NCI-H510A (cell line): ENCODE data around the gene MR1.
"Not testable (repeated sequence)": the region's sequence is repeated elsewhere in the genome, so short reads cannot be mapped to it uniquely, and the experiment has no call there.

ENCODE experiments used
- DNase-seq: peaks from one replicate; lab custom pipeline; 2025; lab: John Stamatoyannopoulos, UW

The MR1 gene

DNA sequence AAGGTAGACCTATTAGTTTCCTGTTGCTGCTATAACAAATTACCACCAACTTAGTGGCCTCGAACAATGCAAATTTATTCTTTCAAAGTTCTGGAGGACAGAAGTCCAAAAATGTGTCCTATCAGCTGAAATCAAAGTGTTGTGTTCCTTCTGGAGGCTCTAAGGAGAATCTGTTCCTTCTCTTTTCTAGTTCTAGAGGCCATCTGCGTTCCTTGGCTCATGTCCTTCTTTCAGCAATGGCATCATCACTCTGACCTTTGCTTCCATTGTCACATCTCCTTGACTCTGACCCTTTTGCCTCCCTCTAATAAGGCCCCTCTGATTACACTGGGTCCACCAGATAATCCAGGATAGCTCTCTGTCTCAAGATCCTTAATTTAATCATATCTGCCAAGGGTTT lies 1.2 kb upstream of the MR1 start:
- DNase-seq, result no peak

DNA sequence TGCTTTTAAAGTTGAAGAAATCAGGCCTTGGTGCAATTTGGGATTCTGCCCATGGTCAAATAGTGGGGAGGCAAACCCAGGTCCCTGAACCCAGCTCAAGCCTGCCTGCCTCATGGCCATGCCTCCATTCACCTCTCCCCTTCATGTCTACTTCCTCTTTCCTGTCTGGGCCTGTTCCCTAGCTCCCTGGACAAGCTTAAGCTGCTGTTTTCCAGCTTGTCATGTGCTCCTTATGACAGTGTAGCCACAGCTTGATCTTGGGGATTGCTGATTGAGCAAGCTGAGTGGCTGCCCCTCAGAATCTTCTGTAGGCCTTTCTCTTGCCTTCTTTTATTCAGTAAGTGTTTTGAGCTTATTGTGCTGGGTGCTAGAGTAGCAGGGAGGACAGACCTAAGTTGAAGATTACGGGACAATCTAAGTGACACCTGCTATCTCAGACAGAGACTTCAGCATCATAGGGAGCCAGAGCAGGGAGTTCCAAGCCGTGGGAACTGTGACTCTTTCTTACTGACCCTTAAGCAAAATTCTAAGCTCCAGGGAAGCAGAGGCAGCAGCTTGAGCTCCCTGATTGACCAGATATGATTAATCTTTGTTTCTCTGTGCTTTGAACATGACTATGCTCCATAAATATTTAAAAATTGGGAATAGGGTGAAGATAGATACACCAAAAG lies 520 bp upstream of the MR1 start:
- DNase-seq, result no peak

DNA sequence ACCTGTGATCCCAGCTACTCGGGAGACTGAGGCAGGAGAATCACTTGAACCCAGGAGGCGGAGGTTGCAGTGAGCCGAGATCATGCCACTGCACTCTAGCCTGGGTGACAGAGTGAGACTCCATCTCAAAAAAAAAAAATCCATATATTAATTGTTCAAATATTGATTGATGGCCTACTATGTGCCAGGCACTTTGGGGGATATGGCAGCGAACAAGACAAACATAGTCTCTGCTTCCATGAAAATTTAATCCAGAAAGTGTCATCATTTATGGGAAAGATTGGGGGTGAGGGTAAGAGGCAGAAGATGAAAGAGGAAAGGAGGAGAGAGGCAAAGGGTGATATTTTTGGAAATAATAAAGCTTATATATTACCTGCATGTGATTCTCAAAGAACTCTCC lies 1.4 kb downstream of the MR1 start:
- DNase-seq, result not testable (repeated sequence)

DNA sequence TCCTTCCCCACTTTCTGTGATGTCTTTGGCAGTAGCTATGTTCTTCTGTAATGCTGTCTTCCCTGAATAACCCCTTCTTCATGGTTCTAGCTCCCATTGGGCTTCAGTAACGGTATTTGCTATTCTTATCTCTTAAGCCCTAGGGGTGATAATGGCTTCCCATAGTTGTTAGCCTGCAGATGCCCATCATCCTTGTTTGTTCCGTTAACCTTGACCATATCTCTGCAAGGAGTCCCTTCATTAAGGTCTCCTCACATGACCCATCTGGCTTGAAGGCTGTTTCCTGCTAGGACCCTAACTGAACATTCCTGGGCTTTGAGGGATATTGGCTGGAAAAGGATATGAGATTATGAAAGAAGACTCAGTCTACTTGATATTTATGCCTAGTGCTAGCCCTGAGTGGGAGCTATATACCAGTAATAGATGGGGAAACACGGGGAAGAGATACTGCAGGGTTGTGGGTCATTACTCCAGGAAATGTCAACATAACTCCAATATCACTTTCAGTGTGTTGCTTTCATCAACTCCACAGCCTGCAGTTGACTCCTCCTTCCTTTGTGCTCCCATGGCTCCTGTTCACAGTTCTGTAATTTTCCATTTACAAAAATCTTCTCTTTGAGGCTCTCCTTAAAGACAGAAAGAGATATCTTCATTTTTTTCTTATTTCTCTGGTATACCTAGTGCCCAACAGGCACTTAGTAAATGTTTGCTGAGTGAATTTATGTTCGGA lies 2.5 kb downstream of the MR1 start:
- no peak for DNase-seq

DNA sequence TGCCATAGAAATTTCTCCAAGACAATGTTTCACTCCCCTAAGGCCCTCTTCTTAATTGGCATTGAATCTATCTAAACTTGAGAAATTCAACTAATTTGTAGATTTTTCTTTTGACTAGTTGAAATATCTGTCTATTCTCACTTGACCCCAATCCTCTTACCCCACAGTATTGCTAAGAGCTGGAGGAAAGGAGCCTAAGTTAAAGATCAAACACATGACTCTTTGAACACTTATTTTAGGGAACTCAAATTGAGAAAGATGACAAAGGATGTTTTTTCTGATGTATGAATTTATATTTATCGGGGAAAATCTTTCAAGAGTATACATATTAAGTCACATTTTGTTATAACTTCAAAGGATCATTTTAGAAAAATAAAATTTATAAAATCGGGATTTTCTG lies 3.6 kb downstream of the MR1 start:
- no peak for DNase-seq

DNA sequence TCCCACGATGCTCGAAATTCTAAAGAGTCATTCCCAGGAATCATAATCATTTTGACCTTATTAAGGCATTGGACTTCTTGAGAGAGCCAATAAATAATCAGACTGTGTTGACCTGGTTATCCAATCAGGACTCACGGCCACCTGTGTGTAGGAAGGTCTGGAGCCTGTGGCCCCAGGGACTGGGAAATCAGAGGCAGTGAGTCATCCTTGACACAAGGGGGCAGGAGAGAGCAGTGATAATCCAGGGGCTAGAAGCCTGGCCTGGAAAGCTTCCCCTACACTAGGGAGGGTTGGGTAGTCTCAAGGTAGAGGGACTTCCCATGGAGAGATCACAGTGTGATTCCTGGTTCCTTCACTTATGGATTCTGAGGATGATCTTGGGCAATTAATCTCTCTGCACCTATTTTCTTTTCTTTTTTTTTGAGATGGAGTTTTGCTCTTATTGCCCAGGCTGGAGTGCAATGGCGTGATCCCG lies 4.7 kb downstream of the MR1 start:
- DNase-seq, result no peak

DNA sequence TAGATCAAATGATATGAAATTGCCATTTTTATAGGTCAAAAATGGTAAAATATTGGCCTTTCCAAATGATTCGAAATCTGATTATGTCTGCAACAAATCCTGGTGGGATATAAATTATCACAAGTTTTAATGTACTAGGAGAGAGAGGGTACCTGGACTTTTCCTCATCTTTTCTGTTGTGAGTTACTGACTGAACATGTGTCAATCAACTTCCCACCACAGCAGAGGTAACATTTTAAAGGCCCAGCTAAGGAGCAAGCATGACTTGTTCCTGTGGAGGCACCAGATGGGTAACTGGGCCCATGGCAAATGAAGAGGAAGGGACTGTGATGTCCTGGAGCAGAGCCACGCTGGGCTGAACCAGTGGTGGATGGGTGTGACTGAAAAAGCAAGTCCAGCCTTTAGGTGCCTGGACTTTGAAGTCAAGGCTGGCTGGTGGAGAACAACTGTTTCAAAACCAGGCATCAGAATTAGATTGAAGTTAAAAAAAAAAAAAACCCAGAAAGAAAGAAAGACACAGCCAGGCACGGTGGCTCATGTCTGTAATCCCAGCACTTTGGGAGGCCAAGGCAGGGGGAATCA lies 6.6 kb downstream of the MR1 start:
- DNase-seq, result no peak

DNA sequence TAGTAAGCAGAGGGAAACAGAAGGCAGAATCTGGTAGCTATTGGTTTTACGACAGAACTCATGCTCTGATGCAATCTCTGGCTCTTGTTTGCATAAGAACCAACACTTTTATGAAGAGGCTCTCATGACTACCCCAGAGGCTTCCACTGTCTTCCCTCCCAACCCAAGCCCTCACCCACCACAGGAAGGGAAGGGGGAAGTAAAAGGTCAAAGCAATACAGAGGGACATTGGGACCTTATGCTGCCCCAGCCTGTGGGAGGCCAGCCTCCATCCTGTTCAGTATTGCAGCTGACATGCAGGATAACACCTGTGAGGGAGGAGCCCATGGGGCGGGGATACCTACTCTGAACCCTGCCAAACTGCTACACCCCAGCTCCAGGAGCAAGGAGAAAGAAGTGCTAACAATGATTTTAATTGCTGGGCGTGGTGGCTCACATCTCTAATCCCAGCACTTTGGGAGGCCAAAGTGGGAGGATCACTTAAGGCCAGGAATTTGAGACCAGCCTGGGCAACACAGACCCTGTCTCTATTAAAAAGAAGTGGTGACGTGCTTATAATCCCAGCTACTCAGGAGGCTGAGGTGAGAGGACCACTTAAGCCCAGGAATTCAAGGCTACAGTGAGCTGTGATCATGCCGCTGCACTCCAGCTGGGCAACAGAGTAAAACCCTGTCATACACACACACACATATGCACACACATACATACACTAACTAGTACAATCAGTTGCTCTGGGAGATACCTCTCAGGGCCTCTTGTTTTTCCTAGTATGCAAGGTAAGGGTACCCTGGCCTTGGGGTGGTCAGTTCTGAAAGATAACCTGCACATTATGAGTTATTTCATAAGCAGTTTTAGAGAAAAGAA lies 9.5 kb downstream of the MR1 start:
- peak; percentile 77 for DNase-seq

DNA sequence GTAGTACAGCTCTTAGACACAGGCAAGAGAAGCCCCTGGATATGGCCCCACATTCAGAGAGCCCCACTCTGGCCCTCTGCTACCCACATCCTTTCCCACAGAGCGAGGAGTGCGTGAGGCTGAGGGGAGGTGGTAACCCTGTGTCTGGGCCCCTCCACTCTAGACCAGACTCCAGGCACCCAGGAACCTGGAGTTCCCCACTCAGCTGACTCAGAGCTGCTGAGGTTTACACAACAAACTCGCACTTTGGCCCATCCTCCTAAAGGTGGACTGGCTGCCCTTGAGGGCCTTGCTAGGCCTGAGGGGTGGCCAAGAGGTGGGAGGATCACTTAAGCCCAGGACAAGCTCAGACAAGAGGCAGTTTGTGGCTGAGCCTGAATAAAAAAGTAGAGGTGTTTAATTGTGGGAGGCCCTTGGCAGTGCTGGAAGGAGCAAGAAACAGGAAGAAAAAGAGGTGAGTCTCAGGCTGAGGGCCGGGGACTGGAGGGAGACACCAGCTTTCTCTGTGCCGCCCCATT lies 10.7 kb downstream of the MR1 start:
- DNase-seq, result no peak

DNA sequence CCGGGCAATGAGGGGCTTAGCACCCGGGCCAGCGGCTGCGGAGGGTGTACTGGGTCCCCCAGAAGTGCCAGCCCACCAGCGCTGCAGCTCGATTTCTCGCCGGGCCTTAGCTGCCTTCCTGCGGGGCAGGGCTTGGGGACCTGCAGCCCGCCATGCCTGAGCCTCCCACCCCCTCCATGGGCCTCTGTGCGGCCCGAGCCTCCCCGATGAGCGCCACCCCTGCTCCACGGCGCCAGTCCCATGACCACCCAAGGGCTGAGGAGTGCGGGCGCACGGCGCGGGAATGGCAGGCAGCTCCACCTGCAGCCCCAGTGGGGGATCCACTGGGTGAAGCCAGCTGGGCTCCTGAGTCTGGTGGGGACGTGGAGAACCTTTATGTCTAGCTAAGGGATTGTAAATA lies 12.2 kb downstream of the MR1 start:
- not testable (repeated sequence) for DNase-seq

DNA sequence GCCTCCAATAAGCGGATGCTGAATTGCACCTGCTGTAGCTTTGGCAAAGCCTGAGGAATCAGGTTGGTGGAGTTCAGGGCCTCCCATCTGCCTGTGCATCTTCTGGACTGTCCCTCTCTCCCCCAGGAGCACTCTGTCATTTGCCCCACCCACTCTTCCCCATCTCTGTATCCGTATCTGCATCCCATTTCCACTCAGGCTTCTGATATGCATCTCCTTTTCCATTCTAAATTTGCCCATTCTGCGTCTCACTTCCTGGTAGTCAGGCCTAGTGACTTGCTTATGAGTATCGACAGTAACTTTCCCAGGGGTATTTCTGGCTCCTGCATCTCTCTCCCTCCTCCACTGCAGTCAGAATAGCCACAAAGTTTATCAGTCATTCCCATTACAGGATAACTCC lies 15.6 kb downstream of the MR1 start:
- no peak for DNase-seq

DNA sequence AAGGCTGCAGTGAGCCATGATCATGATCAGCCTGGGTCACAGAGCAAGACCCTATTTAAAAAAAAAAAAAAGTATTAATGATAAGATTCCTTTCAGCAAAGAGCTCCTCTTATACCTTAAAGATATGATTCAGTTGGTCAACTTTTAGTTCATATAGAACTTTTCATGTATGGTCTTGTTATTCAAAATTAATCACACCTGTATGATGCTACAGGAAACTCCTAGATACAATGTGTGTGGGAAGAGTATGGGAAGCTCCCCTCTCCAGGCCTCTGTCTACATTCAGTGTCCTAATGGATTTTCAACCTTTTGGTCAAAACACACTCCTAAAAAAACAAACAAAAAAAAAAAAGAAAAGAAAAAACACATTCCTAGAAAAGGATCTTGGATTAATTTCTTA lies 17.1 kb downstream of the MR1 start:
- DNase-seq, result no peak

DNA sequence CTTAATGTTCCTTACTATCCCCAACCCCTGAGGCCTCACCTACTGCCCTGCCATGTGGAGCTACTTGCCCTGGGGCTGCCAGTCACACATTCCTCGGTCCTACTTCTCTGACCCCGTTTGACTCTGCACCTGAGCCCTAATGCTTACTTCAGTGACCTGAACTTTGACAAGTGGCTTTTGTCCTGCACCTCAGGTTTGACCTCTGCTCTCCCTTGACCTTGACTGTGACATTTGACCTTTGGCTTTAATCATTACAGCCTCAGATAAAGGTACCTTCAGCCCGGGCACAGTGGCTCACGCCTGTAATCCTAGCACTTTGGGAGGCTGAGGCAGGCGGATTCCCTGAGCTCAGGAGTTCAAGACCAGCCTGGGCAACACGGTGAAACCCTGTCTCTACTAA lies 22.8 kb downstream of the MR1 start:
- no peak for DNase-seq

DNA sequence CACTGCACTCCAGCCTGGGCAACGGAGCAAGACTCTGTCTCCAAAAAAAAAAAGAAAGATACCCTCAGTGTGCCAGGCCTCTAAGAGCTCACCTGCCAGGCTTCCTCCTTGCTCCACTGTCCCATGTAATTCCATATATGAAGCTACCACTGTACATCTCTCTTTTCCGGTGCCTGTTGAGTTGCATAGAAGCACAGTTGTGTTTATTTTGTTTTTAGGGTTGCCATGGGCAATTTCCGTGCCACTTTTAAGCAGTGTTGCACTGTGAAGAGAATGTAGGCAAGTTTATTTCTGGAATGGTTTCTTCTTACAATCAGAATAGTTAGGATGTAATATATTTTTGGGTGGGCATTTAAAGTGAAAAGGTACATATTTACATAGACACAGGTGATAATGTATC lies 23.3 kb downstream of the MR1 start:
- DNase-seq, result no peak

DNA sequence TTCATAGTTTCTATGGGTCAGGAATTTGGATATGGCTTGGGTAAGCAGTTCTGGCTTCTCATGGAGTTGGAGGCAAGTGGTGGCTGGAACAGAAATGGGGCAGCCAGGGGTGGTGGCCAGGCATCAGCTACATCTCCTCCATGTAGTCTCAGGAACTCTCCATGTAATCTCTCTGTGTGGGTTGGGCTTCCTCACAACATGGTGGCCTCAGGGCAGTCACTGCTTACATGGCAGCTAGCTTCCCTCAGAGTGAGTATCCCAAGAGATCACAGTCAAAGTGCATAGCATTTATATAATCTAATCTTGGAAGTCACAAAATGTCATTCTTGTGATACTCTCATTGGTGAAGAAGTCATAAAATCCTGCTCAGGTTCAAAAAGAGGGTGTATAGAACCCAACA lies 25.7 kb downstream of the MR1 start:
- DNase-seq, result no peak

DNA sequence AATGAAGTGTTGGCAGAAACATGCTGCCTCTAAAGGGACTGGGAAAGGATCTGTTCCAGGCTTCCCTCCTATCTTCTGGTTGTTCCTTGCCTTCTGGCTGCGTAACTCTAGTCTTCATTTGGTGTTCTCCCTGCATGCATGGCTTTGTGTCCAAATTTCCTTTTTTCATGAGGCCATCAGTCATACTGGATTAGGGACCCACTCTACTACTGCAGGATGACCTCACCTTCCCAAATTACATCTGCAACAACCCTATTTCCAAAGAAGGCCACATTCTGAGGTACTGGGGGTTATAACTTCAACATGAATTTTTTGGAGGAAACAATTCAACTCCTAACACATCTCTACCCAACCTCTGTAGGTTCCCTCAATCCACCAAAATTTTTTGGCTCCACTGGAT lies 26.3 kb downstream of the MR1 start:
- DNase-seq, result no peak

DNA sequence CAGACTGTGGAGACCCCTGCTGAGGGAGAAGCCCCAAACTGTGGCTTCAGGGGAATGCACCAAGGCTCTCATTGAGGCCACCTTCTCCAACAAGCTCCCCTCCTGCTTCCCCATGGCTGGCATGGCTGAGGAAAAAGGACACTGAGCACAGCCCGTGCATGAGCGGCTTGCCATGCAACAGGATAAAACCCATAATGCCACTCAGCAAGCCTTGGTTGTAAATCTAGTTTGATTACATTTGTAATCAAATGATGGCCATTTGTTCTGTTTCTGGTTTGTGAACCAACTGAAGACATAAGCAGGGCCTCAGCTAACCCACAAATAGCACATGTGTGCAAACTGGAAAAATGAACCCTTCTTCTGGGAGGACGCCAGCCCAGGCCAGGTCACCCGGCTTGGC lies 27.2 kb downstream of the MR1 start:
- not testable (repeated sequence) for DNase-seq

DNA sequence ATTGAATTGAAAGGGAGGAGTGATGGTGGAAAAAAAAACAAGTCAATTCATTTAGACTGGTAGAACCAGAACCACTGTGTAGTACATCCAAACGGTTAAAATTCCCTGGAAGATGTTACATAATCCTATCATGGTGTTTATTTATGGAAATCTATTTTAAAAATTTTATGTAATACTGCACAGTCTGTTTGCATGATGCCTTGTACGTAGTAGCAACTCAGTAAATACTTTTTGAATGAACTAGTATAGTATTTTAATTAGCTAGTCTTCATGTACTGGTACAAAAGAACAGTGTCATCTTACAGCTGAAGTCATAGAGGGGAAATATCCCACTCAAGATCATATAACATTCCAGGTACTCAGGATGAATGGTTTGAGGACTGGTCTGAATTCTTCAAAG lies 27.7 kb downstream of the MR1 start:
- no peak for DNase-seq

DNA sequence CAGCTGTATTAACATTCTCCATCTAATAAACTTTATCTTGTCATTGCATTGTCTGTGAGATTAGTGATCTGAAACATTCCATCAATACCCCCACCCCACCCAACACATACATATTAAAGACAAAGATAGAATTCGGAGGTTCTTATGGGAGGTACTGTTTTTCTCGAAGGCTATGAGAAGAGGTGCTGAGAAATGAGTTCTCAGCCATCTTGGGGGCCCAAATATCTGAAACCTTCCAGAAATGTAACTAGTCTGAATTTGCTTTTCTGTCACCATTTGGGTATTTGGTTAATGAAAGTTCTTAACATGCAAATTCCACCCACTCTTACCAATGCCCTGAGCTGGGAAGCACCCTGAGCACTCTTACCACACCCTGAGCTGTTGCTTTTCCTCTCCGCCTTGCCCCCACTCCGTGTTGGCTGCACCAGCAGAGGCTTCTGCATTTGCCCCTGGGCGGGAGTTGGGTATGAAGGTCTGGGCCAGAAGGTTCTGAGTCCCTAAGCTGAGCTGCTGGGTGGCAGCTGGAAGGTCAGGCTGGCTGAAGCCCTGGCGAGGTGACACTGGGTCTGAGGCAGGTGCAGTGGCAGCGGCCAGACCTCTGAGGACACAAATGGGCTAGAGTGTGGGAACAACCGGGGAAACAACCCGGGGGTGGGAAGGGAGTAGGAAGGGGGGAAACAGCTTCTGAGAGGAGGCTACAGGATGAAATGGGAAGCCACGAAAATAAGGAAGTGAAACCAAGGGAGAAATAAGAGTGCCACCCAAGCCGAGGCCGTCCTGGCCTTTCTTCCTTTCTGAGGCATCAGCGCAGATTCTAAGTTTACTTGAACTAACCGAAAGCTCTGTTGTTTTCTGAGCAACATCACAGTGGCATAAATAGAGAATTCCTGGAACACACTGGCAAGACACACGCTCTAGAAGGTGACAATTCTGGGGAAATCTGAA lies 28.4 kb downstream of the MR1 start:
- no peak for DNase-seq

DNA sequence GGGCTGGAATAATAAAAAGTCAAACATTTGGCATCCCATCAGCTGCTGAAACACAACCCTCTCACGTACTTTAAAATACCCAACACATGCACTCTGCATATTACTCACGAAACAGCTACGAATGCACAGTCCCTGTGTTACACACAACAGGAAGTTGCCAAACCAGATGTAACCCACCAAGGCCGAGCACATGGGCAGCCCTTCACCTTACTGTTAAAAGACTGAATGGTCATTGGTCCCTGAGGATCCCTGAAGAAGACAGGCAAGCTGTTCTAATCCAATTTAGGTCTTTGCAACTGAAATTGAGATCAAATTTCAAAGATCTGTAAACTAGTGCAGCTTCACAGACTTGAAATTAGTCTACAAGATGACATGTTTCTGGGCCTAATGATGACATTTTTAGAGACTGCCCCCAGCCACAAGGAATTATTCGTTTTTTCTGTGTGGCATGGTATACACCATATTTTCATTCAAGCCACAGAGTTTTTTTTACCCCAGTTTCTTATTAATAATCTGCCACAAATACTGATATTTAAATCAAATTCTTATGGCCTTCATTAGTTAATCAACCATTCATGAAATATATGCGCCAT lies 29.1 kb downstream of the MR1 start:
- DNase-seq, result no peak
